Ishikawa (cell line): ENCODE data around the gene IGF1R.

Experiments
- CEBPB ChIP-seq: IDR thresholded peaks from 2 replicates; pipeline ENCODE4 v1.6.1; 2012
- CREB1 ChIP-seq: IDR thresholded peaks from 2 replicates; pipeline ENCODE4 v1.6.1; 2012; ENCODE audit warnings: low read depth
- EGR1 ChIP-seq: IDR thresholded peaks from 2 replicates; pipeline ENCODE4 v1.6.1; 2012
- EP300 ChIP-seq: IDR thresholded peaks from 2 replicates; pipeline ENCODE4 v1.6.1; 2012; ENCODE audit warnings: borderline replicate concordance
- FOXM1 ChIP-seq: IDR thresholded peaks from 2 replicates; pipeline ENCODE4 v1.6.1; 2012; ENCODE audit warnings: low read depth, borderline replicate concordance
- NFIC ChIP-seq: IDR thresholded peaks from 2 replicates; pipeline ENCODE4 v1.6.1; 2012
- RAD21 ChIP-seq: IDR thresholded peaks from 2 replicates; pipeline ENCODE4 v1.6.1; 2012; ENCODE audit warnings: low read depth
- TAF1 ChIP-seq: IDR thresholded peaks from 2 replicates; pipeline ENCODE4 v1.6.1; 2012; ENCODE audit warnings: low read depth, mild to moderate bottlenecking
- TCF12 ChIP-seq: IDR thresholded peaks from 2 replicates; pipeline ENCODE4 v1.6.1; 2012; ENCODE audit warnings: low read depth
- YY1 ChIP-seq: IDR thresholded peaks from 2 replicates; pipeline ENCODE4 v1.6.1; 2012; ENCODE audit warnings: low read depth
- TF ChIP-seq, protein P1 (sequence below): IDR thresholded peaks from 2 replicates; pipeline ENCODE4 v1.6.1; 2012
- TF ChIP-seq, protein P2 (sequence below): IDR thresholded peaks from 2 replicates; pipeline ENCODE4 v1.6.1; 2012; ENCODE audit warnings: low read depth, mild to moderate bottlenecking
- TF ChIP-seq, protein P3 (sequence below): IDR thresholded peaks from 2 replicates; pipeline ENCODE4 v1.6.1; 2012

- TF ChIP-seq EP300 (no peak), TAF1 (no peak), EGR1 (no peak), RAD21 (no peak), CEBPB (no peak), TCF12 (no peak), CREB1 (no peak), FOXM1 (no peak), YY1 (no peak), NFIC (no peak)
- TF ChIP-seq, protein P1, sequence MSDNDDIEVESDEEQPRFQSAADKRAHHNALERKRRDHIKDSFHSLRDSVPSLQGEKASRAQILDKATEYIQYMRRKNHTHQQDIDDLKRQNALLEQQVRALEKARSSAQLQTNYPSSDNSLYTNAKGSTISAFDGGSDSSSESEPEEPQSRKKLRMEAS: no peak
- TF ChIP-seq, protein P2, sequence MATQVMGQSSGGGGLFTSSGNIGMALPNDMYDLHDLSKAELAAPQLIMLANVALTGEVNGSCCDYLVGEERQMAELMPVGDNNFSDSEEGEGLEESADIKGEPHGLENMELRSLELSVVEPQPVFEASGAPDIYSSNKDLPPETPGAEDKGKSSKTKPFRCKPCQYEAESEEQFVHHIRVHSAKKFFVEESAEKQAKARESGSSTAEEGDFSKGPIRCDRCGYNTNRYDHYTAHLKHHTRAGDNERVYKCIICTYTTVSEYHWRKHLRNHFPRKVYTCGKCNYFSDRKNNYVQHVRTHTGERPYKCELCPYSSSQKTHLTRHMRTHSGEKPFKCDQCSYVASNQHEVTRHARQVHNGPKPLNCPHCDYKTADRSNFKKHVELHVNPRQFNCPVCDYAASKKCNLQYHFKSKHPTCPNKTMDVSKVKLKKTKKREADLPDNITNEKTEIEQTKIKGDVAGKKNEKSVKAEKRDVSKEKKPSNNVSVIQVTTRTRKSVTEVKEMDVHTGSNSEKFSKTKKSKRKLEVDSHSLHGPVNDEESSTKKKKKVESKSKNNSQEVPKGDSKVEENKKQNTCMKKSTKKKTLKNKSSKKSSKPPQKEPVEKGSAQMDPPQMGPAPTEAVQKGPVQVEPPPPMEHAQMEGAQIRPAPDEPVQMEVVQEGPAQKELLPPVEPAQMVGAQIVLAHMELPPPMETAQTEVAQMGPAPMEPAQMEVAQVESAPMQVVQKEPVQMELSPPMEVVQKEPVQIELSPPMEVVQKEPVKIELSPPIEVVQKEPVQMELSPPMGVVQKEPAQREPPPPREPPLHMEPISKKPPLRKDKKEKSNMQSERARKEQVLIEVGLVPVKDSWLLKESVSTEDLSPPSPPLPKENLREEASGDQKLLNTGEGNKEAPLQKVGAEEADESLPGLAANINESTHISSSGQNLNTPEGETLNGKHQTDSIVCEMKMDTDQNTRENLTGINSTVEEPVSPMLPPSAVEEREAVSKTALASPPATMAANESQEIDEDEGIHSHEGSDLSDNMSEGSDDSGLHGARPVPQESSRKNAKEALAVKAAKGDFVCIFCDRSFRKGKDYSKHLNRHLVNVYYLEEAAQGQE: no peak
- TF ChIP-seq, protein P3, sequence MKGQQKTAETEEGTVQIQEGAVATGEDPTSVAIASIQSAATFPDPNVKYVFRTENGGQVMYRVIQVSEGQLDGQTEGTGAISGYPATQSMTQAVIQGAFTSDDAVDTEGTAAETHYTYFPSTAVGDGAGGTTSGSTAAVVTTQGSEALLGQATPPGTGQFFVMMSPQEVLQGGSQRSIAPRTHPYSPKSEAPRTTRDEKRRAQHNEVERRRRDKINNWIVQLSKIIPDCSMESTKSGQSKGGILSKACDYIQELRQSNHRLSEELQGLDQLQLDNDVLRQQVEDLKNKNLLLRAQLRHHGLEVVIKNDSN: no peak
Measured at GRCh38 chr15:98684436-98684835, 36.1 kb downstream of the IGF1R start.
